GM13977 (cell line): ENCODE results near the gene IPO9.

Experiments used
- DNase-seq: peaks from one replicate; pipeline ENCODE4 v3.0.0; 2012; ENCODE audit warnings: low spot score
- in situ Hi-C: fragments of 300-500 bp; cut with MboI; formaldehyde crosslinking; loops from one replicate; pipeline ENCODE4 v1.12.0; 2022; ENCODE audit warnings: low sequenced_read_pairs, low pct_unique_long_range_greater_than_20kb, mixed read lengths, inconsistent platforms; ENCODE audit not compliant: unreplicated experiment
- TF ChIP-seq, protein P1 (sequence below): IDR thresholded peaks from 2 replicates; pipeline ENCODE4 v1.5.1; 2012; ENCODE audit warnings: mild to moderate bottlenecking, control low read depth; ENCODE audit not compliant: insufficient read depth; ENCODE audit errors: extremely low read depth, missing control alignments

Gene IPO9

DNA sequence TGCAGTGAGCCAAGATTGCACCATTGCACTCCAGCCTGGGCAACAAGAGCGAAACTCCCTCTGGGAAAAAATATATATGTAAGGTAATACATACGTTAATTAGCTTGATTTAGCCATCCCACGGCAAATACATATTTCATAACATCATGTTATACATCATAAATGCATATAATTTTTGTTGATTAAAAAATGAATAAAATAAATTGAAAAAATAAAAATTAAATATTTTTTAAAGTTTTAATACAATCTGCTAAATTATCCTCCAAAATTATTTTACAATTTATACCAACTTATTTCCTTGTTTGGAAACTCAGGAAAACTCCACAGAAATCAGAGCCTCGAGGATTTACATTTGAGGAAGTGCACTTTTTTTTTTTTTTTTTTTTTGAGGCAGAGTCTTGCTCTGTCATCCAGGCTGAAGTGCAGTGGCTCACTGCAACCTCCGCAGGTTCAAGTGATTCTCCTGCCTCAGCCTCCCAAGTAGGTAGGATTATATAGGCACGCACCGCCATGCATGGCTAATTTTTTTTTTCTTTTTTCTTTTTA is 12.6 kb upstream of the IPO9 start:
- TF ChIP-seq, protein P1, sequence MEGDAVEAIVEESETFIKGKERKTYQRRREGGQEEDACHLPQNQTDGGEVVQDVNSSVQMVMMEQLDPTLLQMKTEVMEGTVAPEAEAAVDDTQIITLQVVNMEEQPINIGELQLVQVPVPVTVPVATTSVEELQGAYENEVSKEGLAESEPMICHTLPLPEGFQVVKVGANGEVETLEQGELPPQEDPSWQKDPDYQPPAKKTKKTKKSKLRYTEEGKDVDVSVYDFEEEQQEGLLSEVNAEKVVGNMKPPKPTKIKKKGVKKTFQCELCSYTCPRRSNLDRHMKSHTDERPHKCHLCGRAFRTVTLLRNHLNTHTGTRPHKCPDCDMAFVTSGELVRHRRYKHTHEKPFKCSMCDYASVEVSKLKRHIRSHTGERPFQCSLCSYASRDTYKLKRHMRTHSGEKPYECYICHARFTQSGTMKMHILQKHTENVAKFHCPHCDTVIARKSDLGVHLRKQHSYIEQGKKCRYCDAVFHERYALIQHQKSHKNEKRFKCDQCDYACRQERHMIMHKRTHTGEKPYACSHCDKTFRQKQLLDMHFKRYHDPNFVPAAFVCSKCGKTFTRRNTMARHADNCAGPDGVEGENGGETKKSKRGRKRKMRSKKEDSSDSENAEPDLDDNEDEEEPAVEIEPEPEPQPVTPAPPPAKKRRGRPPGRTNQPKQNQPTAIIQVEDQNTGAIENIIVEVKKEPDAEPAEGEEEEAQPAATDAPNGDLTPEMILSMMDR = no peak
- in situ Hi-C loops = no loop called here
- DNase-seq = no peak

DNA sequence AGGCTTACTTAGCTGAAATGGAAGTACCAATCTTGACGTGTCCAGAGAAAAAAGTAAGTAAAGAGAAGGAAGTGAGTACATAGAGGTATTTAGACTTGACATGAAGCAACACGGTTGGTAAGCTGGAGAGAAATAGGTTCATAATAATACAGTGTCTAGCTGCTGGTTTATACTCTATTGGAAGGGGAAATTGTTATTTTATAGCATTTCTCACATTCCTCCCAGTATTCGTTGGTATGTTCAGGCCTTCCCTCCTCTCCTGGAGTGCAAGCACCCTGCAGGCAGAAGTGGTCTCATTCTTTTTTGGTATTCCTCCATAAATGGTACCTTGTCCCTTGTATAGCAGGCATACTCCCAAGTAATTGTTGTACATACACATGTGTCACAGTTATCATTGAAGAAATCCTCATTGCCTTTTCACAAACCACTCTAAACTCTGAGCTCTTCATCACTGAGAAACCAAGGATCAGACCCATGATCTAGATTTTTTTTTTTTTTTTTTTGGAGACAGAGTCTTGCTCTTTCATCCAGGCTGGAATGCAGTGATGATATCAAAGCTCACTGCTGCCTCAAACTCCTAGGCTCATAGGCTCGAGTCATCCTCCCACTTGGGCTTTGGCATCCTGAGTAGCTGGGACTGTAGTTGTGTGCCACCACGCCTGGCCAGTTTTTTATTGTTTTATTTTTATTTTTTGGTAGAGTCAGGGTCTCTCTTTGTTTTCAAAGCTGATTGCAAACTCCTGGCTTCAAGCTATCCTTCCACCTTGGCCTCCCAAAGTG is 9.8 kb upstream of the IPO9 start:
- in situ Hi-C loops = no loop called here
- no peak for DNase-seq
- TF ChIP-seq, protein P1 = no peak

DNA sequence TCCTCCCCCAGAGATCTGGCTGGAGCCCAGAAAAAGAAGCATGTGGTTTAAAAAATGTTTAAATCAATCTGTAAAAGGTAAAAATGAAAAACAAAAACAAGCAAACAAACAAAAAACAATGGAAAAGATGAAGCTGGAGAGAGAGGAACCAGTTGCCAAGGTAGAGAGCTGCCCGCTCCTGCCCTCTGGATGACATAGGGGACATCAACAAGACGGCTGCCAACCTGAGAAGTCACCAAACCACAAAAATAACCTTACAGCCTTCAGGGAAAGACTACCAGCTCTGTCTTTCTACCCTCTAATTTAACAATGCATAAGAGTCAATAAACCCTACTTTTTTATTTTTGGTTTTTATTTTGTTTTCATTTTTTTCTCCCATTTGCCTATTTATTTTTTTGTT is 8.5 kb upstream of the IPO9 start:
- DNase-seq = no peak
- in situ Hi-C loops = no loop called here
- TF ChIP-seq, protein P1 = no peak

DNA sequence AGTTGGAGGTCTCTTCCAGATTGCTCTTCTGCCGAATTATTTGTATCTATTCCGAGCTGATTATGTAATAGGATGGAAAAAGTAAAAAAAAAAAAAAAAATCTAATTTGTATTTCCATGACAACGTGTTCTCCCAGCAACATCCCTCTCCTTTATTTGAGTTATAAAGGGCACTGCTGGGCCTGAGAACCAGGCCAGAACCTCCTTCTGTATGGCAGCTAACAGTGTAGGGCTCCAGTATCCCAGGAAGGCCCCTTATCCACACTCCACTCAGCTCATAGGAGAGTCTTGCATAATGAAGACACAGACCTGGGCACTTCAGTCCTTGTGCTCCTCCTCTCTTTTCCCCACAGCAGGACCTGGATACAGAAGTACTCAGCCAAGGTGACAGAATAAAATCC is 3.7 kb upstream of the IPO9 start:
- DNase-seq = no peak
- TF ChIP-seq, protein P1 = no peak
- in situ Hi-C loops = no loop called here

DNA sequence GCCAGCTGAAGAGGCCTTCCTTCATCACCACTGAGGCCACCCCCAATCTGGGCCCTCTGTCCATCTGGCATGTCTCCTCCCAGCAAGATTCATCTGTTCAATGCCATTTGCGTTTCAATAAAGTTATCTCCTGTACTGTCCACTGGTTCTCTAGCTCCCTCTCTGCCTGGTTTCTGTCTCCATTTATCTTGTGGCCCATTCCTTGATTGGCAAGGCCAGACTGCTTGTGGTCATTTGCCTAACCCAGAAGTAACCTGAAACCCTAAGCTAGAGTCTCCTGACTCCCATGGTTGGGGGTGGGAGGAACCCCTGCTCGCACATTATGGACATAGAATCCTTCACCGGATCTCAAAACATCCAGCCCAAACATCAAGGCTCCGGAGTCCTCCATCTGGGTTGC is 2.1 kb upstream of the IPO9 start:
- in situ Hi-C loops = no loop called here
- TF ChIP-seq, protein P1 = no peak
- no peak for DNase-seq

DNA sequence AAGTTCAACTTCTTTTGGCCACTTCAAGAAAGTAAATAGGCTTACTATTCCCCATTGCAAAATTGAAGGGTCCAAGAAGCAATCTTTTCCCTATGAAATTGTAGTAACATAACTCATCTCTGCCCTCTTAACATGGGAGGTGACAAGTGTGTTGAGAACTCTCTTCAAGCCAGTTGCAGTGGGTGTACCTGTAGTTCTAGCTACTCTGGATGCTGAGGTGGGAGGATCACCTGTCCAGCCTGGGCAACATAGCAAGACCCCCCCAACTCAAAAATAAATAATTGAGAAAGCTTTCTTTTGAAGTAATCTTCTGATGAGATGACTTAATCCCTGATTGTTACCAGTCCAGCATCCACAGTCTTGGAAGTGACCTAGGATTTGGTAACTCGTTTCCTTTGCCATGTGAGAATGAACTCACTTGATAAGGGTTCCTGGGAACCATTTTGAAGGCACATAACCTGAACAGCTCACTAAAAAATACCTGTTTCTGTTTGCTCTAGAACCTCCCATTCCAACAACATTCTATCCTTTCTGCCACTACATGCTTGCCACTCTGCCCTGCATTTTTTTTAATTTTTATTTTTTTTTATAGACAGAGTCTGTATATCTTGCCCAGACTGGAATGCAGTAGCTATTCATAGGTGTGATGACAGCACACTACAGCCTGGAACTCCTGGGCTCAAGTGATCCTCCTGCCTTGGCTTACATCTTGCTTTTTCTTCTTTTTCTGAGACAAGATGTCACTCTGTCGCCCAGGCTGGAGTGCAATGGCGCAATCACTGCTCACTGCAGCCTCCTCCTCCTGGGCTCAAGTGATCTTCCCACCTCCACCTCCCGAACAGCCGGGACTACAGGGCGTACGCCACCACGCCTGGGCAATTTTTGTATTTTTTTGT is 1.4 kb upstream of the IPO9 start:
- in situ Hi-C loops = no loop called here
- TF ChIP-seq, protein P1 = no peak
- DNase-seq = no peak
